ENCODE results near the gene GFM1. TPM values are rescaled to one million over a fixed set of nuclear protein-coding genes. Genes with fewer than 3 reads are reported as not detected.

Gene GFM1
- total and polyA plus RNA-seq, 2 of the 13 experiments (the other 11 are each of a cell fraction or from before 2014, with no cell fraction given), result 10.5 to 59.0 TPM

DNA sequence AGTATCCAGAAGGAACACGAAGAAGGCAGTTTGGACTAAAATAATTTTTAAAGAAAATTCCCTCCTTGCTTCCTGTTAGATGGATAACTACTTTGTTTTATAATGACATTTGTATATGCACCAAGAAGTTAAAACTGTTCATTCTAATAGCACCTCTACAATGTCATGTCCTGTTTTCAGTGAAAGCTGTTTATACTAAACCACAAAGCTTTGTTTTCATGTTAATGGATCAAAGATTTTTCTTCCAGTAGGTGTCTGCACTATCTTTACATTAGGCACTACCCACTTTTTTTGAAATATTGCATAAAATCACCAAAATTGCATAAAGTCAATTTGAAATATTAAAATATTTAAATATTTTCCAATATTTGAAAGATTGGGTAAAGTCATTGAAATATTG is 77.8 kb downstream of the GFM1 start:
- Histone ChIP-seq H3K4me2 (ENCODE audit: low read depth, low read length) (no peak overlapping the region), H3K9me3 (ENCODE audit: low read length) (no peaks in the 10 kb centered on the region), H3K4me1 (ENCODE audit: insufficient read depth, low read length) (peaks cover 20% of the 10 kb centered on the region), H4K20me1 (ENCODE audit: insufficient read depth, low read length) (no peaks in the 10 kb centered on the region), H3K27me3 (ENCODE audit: control insufficient read depth in 1 of 2, insufficient read depth in 2 of 2, low read length in 2 of 2) (no peaks in the 10 kb centered on the region), H3K9ac (ENCODE audit: insufficient read depth, low read depth, low read length) (no peak overlapping the region), H3K79me2 (ENCODE audit: insufficient read depth, low read length) (no peaks in the 10 kb centered on the region), H3K4me3 (replicated peaks in 1 of 3; ENCODE audit: insufficient read depth in 1 of 3, low read depth in 2 of 3, low read length in 3 of 3) (no peak overlapping the region), H2AFZ (ENCODE audit: low read length) (no peak overlapping the region), H3K36me3 (replicated peaks in 1 of 2; ENCODE audit: control insufficient read depth in 1 of 2, insufficient read depth in 2 of 2, low read length in 2 of 2) (0 out of 5 replicates have a peak, but pooled peaks cover 0 to 4% of the 10 kb centered on the region in 2 experiments), H3K27ac (ENCODE audit: extremely low read length, insufficient read depth, low read length) (no peak overlapping the region)
- TF ChIP-seq ZNF788 (CRISPR knock-in tag; IDR thresholded peaks at IDR 0.05; ENCODE audit: borderline replicate concordance) (no peak), GLI4 (CRISPR knock-in tag; IDR thresholded peaks at IDR 0.05; ENCODE audit: borderline replicate concordance) (no peak), HOXA3 (CRISPR knock-in tag; IDR thresholded peaks at IDR 0.05) (no peak), ZNF572 (CRISPR knock-in tag; IDR thresholded peaks at IDR 0.05) (no peak), ZNF607 (CRISPR knock-in tag; IDR thresholded peaks at IDR 0.05; ENCODE audit: borderline replicate concordance) (no peak), NKX3-1 (CRISPR knock-in tag; IDR thresholded peaks at IDR 0.05) (no peak), ZBTB7B (CRISPR knock-in tag; IDR thresholded peaks at IDR 0.05) (no peak), ZNF737 (CRISPR knock-in tag; IDR thresholded peaks at IDR 0.05; ENCODE audit: borderline replicate concordance) (no peak), ZSCAN12 (CRISPR knock-in tag; IDR thresholded peaks at IDR 0.05) (no peak), ZNF263 (CRISPR knock-in tag; IDR thresholded peaks at IDR 0.05) (no peak), IKZF4 (CRISPR knock-in tag; IDR thresholded peaks at IDR 0.05; ENCODE audit: borderline replicate concordance, low read depth, not compliant biosample characterization) (no peak), RFXANK (CRISPR knock-in tag; IDR thresholded peaks at IDR 0.05) (no peak), SETDB1 (CRISPR knock-in tag; IDR thresholded peaks at IDR 0.05; ENCODE audit: borderline replicate concordance) (no peak)
- TF ChIP-seq, protein P1, sequence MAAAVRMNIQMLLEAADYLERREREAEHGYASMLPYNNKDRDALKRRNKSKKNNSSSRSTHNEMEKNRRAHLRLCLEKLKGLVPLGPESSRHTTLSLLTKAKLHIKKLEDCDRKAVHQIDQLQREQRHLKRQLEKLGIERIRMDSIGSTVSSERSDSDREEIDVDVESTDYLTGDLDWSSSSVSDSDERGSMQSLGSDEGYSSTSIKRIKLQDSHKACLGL (CRISPR knock-in tag; IDR thresholded peaks at IDR 0.05), result no peak
- TF ChIP-seq, protein P2, sequence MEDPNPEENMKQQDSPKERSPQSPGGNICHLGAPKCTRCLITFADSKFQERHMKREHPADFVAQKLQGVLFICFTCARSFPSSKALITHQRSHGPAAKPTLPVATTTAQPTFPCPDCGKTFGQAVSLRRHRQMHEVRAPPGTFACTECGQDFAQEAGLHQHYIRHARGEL (CRISPR knock-in tag; IDR thresholded peaks at IDR 0.05), result no peak
- DNase-seq (ENCODE audit: low spot score) (no peak), FAIRE-seq (no peak), ATAC-seq (no peak)
- 84% methylated on average over 1 of the region's 1 CpG for WGBS (ENCODE audit: low lambda C conversion rate)
- CTCF ChIA-PET (ENCODE audit: low intra/inter-chr PET ratio, low total read pairs), result no interaction called here
- POLR2A ChIA-PET, result no interaction called here
- in situ Hi-C loops (cut with HindIII; ENCODE audit: extremely low pct_ligation_motif_present, low pct_unique_long_range_greater_than_20kb) (no loop called here), intact Hi-C loops (cut with micrococcal nuclease; ENCODE audit: unreplicated experiment) (no loop called here)
- BruUV-seq (replicated peaks), result no TSS peak
